Measurements from ENCODE around the gene EME2.

DNA sequence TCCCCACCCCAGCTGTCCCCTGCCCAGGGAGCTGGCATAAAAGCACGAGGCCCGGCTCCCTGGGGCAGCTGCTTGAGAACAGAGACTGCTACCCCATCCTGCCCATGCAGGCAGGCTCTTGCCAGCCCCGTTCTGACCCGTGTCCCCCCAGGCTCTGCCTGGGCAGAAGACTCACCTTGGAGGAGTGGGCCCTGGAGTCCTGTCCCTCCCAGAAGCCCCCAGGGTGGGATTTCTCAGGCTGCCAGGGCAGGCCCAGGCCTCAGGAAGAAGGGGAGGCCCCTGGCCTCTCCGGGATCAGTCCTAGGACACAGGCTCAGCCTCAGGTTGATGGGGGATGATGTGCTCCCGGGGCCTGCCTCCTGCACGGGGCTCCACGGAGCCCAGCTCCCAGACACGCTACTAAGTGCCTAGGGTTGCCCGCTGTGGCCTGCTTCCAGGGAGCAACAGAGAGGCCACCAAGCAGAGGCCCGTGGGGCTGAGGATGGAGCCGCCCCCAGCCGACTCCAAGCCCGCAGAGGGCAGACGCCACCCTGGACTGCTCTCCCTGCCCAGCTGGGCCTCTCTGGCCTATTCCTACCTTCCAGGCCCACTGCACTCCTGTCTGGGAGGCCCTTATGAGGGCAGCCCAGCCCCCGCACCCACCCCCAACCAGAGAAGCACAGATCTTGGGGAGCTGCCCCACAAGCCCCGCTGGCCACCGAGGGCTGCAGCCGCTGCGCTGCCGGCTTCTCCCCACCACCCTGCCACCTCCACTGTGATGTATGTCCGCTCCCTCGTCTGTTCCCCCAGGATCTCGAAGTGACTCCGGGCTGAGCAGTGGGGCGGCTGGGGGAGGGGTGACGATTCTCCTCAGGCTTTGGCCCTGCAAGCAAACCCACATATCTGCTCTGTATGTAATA lies 3.0 kb upstream of the EME2 start:
- TF ChIP-seq TAF1 (IDR thresholded peaks at IDR 0.05; ENCODE audit: borderline replicate concordance, low read depth, low read length) (no peak), POLR2AphosphoS5 (IDR thresholded peaks at IDR 0.05; ENCODE audit: low read depth, low read length) (no peak; the same call in 1 of the 2 replicates)
